GM19099 (cell line): Measurements from ENCODE around the gene CEP170B.
A peak's percentile ranks its signal among the peaks of the same experiment; 100 is the strongest.

Experiments
- POLR2A ChIP-seq: IDR thresholded peaks from 3 replicates; pipeline ENCODE4 v1.6.1; 2011; ENCODE audit warnings: low read depth; ENCODE audit not compliant: insufficient read length; ENCODE audit errors: extremely low read depth

CEP170B gene

DNA sequence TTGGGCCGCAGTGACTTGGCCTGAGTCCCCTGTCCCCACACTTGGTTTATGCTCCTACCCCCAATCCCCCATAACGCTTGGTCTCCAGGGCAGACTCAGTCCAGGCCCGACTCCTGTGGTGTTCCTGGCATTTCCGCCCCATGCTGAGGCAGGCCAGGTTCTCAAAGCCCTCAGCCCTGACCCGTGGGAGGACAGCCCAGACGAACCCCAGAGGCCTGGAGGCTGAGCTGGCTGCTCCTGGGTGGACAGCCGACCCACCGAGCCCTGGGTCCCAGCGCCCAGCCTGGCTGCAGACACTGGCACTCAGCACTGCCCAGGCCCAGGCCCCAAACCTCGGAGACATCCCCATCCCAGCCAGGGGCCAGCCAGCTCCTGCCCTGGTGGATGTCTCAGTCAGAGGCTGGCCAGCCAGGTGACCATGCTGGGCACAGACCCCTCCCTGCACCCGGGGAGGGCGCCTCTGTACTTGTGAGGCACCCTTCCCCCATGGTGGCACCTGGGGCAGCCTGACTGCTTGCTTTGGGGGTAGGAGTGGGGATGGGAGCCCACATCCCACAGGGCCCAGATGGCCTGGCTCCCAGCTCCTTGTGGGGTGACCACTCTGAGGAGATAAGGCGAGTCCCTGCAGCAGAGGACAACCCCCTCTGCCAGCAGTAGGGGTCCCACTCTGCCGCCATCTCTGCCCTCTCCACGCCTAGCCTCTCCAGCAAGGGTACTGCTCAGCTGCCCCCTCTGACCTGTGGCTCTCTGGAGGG is 61.0 kb downstream of the CEP170B start:
- no peak for TF ChIP-seq POLR2A

DNA sequence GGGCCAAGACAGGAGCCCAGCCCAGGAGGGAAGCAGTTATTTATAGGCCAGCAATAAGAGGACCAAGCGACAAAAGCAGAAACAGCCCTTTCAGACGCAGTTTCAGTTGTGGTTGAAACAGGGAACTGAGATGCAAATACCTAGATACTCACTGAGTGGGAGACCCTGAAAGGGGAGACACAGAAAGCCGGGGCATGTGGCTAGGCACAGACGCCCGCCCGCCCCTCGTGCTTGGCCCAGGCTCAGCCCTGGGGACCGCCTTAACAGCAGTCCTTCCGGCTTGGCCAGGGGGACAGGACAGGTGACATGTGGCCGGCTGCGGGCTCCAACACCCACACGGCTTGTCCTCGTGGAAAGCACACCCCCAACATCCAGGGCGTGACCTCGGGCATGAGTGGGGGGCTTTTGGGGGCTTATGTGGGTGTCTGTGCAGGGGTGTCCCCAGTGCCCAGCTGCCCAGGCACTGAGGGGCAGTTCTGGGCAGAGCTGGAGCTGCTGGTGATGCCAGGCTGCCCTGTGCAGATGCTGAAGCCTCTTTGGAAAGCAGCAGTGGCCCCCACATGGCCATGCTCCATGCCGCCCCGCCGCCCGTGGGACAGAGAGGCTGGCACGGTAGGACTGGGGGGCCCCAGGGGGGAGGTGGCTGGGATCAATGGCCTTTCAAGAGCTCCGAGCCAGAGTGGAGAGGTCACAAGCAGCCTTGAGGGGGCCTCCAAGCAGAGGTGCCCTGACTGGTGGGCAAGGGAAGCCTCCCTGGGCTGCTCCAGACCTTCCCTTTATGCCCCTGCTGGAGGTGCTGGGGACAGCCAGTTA is 61.8 kb downstream of the CEP170B start:
- TF ChIP-seq POLR2A = no peak

DNA sequence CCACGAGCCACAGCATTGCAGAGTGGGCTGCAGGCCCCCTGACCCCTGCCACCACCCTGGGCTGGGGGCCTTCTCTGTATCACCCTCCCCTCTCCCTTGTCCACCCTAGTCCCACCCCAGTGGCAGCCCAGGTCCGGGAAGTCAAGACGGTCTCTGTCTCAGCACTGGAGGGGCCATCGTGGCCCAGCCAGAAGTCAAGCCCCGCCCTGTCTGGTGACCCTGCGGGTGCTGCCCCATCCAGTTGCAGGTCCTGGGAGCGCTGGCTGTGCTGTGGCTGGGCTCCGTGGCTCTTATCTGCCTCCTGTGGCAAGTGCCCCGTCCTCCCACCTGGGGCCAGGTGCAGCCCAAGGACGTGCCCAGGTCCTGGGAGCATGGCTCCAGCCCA is 62.4 kb downstream of the CEP170B start:
- no peak for TF ChIP-seq POLR2A

DNA sequence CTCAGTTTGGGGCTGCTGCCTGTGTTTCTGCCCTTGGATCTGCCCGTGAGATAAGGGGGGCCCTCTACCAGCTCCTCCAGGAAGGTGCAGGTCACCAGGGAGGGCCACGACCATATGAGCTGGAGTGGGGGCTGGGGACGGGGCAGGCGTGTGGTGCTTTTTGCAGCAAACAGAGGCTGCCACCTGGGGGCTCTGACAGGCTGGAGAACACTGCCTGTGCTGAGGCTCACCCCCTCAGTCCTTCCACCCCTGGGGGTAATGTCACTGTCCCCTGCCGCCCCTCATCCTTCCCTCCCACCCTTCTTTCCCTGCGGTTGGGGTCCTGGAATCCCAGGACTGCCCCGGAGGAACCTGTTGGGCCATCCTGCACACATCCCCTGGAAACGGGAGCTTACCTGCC is 62.8 kb downstream of the CEP170B start:
- TF ChIP-seq POLR2A = no peak

DNA sequence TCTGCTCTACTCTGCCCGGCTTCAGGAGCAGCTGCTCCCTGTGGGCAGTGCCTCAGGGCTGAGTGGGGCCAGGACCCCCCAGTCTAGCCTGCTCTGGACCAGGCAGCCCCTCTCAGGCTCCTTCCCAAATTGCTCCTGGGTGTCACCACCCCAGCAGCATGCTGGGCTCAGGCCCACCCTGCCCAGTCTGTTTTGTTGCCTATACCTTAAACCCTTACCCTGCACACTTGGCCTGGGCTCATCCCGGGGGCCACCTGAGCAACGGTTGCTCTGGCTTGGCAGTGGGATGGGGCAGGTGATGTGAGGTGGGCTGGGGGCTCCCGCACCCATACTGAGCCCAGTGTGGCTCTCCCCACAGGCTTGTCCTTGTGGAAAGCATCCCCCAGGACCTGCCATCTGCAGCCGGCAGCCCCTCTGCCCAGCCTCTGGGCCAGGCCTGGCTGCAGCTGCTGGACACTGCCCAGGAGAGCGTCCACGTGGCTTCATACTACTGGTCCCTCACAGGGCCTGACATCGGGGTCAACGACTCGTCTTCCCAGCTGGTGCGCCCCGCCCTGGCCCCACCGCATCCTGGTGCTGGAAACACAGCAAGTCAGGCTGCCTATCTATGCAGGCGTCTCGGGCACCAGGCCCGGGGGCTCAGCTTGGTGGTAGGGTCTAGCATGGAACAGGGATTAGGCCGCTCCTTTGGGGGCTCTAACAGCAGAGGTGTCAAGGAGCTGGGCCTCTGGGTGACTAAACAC is 63.5 kb downstream of the CEP170B start:
- TF ChIP-seq POLR2A = no peak

DNA sequence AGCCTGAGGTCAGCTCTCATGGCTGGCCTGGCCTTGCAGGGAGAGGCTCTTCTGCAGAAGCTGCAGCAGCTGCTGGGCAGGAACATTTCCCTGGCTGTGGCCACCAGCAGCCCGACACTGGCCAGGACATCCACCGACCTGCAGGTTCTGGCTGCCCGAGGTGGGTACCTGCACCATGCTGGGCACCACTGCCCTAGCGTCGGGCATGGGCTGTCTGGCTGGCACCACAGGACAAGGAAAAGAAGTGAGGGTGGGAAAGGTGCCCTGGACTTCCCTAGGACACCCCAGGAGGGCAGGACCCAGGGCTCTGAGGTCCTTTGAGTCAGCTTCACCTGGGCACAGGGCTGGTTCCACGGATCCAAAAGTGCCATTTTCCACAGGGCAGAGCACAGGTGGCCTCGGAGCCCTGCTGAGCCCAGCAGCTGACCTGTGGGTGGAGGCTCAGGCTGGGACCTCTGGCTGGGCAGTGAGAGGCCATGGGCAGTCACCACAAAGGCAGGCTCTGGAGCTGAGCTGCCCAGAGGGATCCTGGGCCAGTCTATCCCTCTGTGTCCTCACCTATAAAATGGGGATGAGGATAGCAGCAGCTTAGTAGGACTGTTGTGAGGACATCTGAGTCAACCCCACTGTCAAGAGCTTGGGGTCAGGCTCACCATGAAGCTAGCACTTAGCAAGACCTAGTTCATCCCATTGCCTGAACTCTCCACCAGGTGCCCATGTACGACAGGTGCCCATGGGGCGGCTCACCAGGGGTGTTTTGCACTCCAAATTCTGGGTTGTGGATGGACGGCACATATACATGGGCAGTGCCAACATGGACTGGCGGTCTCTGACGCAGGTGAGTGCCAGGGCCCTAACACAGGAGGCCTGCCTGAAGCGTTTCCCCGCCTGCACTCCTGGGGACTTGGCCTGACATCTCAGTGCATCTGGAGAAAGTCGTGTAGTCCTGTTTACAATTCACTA is 64.5 kb downstream of the CEP170B start:
- no peak for TF ChIP-seq POLR2A

DNA sequence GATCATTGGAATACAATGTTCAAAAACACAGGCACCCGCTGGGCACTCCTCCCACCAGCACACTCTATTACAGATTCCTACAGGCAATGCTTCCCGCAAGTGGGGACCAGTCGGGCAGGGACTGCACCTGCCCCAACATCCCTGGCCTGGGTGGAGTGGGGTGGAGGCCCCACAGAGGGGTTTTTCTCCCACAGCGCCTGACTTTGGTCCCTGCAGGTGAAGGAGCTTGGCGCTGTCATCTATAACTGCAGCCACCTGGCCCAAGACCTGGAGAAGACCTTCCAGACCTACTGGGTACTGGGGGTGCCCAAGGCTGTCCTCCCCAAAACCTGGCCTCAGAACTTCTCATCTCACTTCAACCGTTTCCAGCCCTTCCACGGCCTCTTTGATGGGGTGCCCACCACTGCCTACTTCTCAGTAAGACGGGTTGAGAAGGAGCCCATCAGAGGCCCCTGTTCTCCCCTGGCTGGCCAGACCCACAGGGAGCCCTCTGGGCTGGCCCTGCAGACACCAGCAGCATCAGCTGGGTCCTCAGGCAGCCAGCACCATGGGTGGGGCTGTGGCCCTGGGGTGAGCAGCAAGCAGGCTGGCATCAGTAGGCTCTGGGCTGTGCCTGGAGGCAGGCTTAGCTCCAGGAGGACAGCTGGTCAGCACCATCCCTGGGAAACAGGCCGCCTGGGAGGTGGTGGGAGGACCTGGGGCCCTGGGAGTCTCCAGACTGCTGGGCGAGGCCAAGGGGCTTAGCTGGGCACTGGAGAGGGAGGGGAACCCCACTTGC is 65.6 kb downstream of the CEP170B start:
- TF ChIP-seq POLR2A = no peak

DNA sequence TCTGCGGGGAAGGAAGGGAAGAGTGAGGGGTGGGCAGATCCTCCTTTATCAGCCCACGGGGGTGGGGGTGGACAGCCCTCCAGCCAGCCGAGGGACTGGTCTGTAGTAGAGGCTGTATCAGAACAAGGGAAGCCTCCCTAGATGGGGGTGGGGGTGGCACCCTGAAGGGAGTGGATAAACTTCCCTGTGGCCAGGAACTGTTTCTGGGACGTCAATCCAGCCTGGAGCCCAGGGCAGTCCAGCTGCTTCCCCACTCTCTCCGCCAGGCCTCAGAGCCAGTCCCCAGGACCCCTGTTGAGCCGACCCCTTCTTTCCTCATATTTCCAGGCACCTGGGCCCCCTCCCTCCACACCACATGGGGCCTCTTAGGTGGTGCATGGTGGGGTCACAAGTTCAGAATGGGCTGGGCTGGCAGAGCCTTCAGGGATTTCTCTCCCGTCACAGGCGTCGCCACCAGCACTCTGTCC is 66.3 kb downstream of the CEP170B start:
- no peak for TF ChIP-seq POLR2A

DNA sequence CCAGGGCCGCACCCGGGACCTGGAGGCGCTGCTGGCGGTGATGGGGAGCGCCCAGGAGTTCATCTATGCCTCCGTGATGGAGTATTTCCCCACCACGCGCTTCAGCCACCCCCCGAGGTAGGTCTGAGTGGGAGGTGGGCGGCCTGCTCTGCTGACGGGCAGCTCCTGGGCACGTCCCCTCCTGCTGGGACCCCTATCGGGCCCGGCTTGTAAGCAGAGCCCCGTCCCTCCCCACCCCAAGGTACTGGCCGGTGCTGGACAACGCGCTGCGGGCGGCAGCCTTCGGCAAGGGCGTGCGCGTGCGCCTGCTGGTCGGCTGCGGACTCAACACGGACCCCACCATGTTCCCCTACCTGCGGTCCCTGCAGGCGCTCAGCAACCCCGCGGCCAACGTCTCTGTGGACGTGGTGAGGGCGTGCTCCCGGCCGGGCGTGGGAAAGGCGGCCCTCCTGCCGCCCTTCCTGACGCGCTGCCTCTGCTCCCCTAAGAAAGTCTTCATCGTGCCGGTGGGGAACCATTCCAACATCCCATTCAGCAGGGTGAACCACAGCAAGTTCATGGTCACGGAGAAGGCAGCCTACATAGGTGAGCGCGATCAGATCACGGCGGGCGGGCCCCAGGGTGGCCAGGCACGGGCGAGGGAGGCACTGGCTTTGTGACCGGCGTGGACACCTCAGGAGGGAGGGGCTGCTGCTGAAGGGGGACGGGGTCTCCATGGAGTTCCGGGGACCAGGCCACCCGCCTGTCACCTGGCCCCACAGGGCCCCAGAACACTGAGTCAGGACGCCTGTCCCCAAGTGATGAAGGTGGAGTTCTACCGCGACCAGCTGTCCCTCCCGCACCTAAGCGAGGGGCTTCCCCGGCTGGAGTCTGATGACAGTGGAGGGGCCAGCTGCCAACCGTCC is 67.0 kb downstream of the CEP170B start:
- no peak for TF ChIP-seq POLR2A

DNA sequence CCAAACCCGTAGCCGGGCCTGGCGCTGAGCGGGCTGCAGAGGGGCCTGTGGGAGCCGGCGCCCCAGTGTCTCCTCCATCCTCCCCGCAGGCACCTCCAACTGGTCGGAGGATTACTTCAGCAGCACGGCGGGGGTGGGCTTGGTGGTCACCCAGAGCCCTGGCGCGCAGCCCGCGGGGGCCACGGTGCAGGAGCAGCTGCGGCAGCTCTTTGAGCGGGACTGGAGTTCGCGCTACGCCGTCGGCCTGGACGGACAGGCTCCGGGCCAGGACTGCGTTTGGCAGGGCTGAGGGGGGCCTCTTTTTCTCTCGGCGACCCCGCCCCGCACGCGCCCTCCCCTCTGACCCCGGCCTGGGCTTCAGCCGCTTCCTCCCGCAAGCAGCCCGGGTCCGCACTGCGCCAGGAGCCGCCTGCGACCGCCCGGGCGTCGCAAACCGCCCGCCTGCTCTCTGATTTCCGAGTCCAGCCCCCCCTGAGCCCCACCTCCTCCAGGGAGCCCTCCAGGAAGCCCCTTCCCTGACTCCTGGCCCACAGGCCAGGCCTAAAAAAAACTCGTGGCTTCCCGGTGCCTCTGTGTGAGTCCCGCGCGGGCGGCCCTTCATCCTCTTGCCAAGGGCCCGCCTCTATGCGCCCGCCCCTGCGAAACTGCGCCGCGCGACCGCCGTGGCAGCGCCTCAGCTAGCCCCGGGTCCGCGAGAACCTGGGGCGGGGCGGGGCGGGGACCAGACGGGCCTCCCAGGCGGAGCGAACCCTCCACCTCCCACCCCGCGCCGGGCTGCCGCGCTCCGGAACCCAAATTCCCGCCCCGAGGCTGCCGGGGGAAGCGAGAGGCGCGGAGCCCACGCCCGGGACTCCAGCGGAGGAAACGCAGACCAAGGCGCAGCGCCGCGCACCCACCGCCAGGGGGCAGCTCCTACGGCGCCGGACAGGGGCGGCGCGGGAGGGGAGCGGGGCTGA is 67.9 kb downstream of the CEP170B start:
- no peak for TF ChIP-seq POLR2A

DNA sequence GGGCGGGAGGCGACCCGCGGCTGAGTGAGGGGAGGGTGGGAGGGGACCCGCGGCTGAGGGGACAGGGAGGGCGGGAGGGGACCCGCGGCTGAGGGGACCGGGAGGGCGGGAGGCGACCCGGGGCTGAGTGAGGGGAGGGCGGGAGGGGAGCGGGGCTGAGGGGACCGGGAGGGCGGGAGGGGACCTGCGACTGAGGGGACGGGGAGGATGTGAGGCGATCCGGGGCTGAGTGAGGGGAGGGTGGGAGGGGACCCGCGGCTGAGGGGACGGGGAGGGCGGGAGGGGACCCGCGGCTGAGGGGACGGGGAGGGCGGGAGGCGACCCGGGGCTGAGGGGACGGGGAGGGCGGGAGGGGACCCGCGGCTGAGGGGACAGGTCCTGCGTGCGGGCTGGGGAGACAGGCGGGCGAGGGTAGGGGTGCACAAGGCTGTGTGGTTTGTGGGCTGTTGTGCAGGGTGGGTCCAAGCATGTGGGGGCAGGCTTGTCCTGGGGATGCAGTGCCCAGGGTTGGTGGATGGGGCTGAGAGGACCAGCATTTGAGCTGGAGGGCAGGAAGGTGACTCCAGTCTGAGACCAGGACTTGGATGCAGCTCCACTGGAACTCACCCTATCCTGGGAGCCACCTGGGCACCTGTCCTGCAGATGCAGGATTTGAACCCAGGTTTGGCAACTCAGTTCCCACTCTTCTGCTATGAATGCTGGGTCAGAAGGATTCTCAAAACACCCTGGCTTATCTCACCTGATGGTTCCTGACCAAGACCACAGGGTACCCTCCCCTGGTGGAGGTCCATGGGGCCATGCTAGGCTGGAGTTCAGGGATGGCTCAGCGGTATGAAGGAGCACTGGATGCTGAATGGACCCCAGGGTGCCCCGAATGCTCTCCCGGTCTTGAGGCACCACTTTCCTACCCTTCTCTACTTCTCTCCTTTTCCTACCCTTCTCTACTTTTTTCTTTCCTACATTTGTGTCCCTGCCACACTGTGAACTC is 69.0 kb downstream of the CEP170B start:
- TF ChIP-seq POLR2A = peak; percentile 15
